HepG2 (cell line): ENCODE measurements around the gene EXOC7. TPM values are rescaled to one million over a fixed set of nuclear protein-coding genes. Genes with fewer than 3 reads are reported as not detected.
A peak's percentile ranks its signal among the peaks of the same experiment; 100 is the strongest.

ENCODE experiments used
- ARNTL ChIP-seq: sonication (generic); formaldehyde crosslinking; IDR thresholded peaks from 2 replicates; pipeline ENCODE4 v1.4.0; 2020; ENCODE audit warnings: mild to moderate bottlenecking, missing genetic modification reagents
- HNRNPK ChIP-seq: fragments of 200-400 bp; formaldehyde crosslinking; IDR thresholded peaks from 2 replicates; pipeline ENCODE4 v1.6.1; 2018; ENCODE audit warnings: low read length, low read depth, moderate library complexity, mild to moderate bottlenecking; ENCODE audit not compliant: poor library complexity, severe bottlenecking
- MTA1 ChIP-seq: sonication (generic); formaldehyde crosslinking; IDR thresholded peaks from 2 replicates; pipeline ENCODE4 v1.4.0; 2020; ENCODE audit warnings: missing genetic modification reagents, mild to moderate bottlenecking, borderline replicate concordance
- NR1H2 ChIP-seq: sonication (generic); formaldehyde crosslinking; IDR thresholded peaks from 2 replicates; pipeline ENCODE4 v1.8.1; 2022; ENCODE audit warnings: low read depth, missing genetic modification reagents, borderline replicate concordance
- PATZ1 ChIP-seq: sonication (generic); formaldehyde crosslinking; IDR thresholded peaks from 2 replicates; pipeline ENCODE4 v1.4.0; 2020; ENCODE audit warnings: missing genetic modification reagents
- SAFB2 ChIP-seq: sonication (generic); formaldehyde crosslinking; IDR thresholded peaks from 2 replicates; pipeline ENCODE4 v1.5.1; 2020; ENCODE audit warnings: missing genetic modification reagents, low read depth, mild to moderate bottlenecking, borderline replicate concordance
- THAP11 ChIP-seq: IDR thresholded peaks from 2 replicates; pipeline ENCODE4 v1.6.1; 2016; ENCODE audit warnings: missing biosample characterization, missing genetic modification reagents
- ZNF235 ChIP-seq: sonication (generic); formaldehyde crosslinking; IDR thresholded peaks from 2 replicates; pipeline ENCODE4 v1.8.1; 2023; ENCODE audit warnings: mild to moderate bottlenecking, missing genetic modification reagents, borderline replicate concordance
- ZNF263 ChIP-seq: sonication (generic); formaldehyde crosslinking; IDR thresholded peaks from 2 replicates; pipeline ENCODE4 v1.4.0; 2020; ENCODE audit warnings: missing genetic modification reagents
- ZNF451 ChIP-seq: sonication (generic); formaldehyde crosslinking; IDR thresholded peaks from 2 replicates; pipeline ENCODE4 v1.5.0; 2020; ENCODE audit warnings: mild to moderate bottlenecking, missing genetic modification reagents
- ZNF781 ChIP-seq: sonication (generic); formaldehyde crosslinking; IDR thresholded peaks from 2 replicates; pipeline ENCODE4 v1.5.1; 2020; ENCODE audit warnings: borderline replicate concordance, mild to moderate bottlenecking, missing genetic modification reagents; ENCODE audit errors: not compliant biosample characterization
- polyA plus RNA-seq, 8 experiments: library from polyadenylated mRNA; depleted of rRNA in 3 of 8; stranded (reverse) in 7 of 8; unstranded in 1 of 8; fragments of >200 nt; fragmentation: Illumina TruSeq in 4 of 8; extraction: Trizol in 4 of 8; gene quantifications; 2 replicates each; pipeline versions ENCODE4 v1.2.1 to v1.2.3, GENCODE V29; 2011 to 2016; ENCODE audit warnings: low read depth in 4 of 8, missing spikeins in 1 of 8, mixed read lengths in 1 of 8; ENCODE audit not compliant: insufficient read depth in 1 of 8
- total RNA-seq, 5 experiments: library from RNA; depleted of rRNA; stranded (reverse); fragments of >200 nt; fragmentation: Illumina TruSeq; extraction: Trizol; gene quantifications; 2 replicates each; pipeline ENCODE4 v1.2.3, GENCODE V29; 2016; ENCODE audit warnings: low read depth in 1 of 5
- TF ChIP-seq, protein P1 (sequence below): sonication (generic); formaldehyde crosslinking; IDR thresholded peaks from 2 replicates; pipeline ENCODE4 v1.4.0; 2020; ENCODE audit warnings: mild to moderate bottlenecking, missing genetic modification reagents, borderline replicate concordance
- TF ChIP-seq, protein P2 (sequence below): sonication (generic); formaldehyde crosslinking; conservative IDR thresholded peaks from 2 replicates; pipeline ENCODE4 v1.4.0; 2020; ENCODE audit warnings: mild to moderate bottlenecking, missing genetic modification reagents, moderate library complexity
- TF ChIP-seq, protein P3 (sequence below): sonication (generic); formaldehyde crosslinking; IDR thresholded peaks from 2 replicates; pipeline ENCODE4 v1.4.0; 2020; ENCODE audit warnings: missing genetic modification reagents

Gene EXOC7
- total and polyA plus RNA-seq, 2 of the 13 experiments (the other 11 are each of a cell fraction or from before 2014, with no cell fraction given), result 86.9 to 116 TPM

- TF ChIP-seq MTA1 (CRISPR knock-in tag), result 0 out of 2 replicates have a peak, but pooled peaks have one; percentile 65
- no peak for TF ChIP-seq THAP11
- TF ChIP-seq ARNTL (CRISPR knock-in tag), result no peak
- TF ChIP-seq SAFB2 (CRISPR knock-in tag), result no peak
- TF ChIP-seq ZNF781, result no peak
- peak; percentile 32; the same call in 1 of the 2 replicates for TF ChIP-seq ZNF235 (CRISPR knock-in tag)
- TF ChIP-seq, protein P1, sequence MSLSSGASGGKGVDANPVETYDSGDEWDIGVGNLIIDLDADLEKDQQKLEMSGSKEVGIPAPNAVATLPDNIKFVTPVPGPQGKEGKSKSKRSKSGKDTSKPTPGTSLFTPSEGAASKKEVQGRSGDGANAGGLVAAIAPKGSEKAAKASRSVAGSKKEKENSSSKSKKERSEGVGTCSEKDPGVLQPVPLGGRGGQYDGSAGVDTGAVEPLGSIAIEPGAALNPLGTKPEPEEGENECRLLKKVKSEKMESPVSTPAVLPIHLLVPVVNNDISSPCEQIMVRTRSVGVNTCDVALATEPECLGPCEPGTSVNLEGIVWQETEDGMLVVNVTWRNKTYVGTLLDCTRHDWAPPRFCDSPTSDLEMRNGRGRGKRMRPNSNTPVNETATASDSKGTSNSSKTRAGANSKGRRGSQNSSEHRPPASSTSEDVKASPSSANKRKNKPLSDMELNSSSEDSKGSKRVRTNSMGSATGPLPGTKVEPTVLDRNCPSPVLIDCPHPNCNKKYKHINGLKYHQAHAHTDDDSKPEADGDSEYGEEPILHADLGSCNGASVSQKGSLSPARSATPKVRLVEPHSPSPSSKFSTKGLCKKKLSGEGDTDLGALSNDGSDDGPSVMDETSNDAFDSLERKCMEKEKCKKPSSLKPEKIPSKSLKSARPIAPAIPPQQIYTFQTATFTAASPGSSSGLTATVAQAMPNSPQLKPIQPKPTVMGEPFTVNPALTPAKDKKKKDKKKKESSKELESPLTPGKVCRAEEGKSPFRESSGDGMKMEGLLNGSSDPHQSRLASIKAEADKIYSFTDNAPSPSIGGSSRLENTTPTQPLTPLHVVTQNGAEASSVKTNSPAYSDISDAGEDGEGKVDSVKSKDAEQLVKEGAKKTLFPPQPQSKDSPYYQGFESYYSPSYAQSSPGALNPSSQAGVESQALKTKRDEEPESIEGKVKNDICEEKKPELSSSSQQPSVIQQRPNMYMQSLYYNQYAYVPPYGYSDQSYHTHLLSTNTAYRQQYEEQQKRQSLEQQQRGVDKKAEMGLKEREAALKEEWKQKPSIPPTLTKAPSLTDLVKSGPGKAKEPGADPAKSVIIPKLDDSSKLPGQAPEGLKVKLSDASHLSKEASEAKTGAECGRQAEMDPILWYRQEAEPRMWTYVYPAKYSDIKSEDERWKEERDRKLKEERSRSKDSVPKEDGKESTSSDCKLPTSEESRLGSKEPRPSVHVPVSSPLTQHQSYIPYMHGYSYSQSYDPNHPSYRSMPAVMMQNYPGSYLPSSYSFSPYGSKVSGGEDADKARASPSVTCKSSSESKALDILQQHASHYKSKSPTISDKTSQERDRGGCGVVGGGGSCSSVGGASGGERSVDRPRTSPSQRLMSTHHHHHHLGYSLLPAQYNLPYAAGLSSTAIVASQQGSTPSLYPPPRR, result 0 out of 2 replicates have a peak, but pooled peaks have one; percentile 2
- peak; percentile 47 for TF ChIP-seq HNRNPK
- peak; percentile 90 for TF ChIP-seq ZNF263 (CRISPR knock-in tag)
- TF ChIP-seq, protein P2, sequence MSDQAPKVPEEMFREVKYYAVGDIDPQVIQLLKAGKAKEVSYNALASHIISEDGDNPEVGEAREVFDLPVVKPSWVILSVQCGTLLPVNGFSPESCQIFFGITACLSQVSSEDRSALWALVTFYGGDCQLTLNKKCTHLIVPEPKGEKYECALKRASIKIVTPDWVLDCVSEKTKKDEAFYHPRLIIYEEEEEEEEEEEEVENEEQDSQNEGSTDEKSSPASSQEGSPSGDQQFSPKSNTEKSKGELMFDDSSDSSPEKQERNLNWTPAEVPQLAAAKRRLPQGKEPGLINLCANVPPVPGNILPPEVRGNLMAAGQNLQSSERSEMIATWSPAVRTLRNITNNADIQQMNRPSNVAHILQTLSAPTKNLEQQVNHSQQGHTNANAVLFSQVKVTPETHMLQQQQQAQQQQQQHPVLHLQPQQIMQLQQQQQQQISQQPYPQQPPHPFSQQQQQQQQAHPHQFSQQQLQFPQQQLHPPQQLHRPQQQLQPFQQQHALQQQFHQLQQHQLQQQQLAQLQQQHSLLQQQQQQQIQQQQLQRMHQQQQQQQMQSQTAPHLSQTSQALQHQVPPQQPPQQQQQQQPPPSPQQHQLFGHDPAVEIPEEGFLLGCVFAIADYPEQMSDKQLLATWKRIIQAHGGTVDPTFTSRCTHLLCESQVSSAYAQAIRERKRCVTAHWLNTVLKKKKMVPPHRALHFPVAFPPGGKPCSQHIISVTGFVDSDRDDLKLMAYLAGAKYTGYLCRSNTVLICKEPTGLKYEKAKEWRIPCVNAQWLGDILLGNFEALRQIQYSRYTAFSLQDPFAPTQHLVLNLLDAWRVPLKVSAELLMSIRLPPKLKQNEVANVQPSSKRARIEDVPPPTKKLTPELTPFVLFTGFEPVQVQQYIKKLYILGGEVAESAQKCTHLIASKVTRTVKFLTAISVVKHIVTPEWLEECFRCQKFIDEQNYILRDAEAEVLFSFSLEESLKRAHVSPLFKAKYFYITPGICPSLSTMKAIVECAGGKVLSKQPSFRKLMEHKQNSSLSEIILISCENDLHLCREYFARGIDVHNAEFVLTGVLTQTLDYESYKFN, result 0 out of 2 replicates have a peak, but pooled peaks have one; percentile 10
- peak; percentile 18; the same call in 1 of the 2 replicates for TF ChIP-seq PATZ1 (CRISPR knock-in tag)
- 0 out of 2 replicates have a peak, but pooled peaks have one; percentile 35 for TF ChIP-seq ZNF451
- TF ChIP-seq NR1H2 (CRISPR knock-in tag), result 0 out of 2 replicates have a peak, but pooled peaks have one; percentile 59
- TF ChIP-seq, protein P3, sequence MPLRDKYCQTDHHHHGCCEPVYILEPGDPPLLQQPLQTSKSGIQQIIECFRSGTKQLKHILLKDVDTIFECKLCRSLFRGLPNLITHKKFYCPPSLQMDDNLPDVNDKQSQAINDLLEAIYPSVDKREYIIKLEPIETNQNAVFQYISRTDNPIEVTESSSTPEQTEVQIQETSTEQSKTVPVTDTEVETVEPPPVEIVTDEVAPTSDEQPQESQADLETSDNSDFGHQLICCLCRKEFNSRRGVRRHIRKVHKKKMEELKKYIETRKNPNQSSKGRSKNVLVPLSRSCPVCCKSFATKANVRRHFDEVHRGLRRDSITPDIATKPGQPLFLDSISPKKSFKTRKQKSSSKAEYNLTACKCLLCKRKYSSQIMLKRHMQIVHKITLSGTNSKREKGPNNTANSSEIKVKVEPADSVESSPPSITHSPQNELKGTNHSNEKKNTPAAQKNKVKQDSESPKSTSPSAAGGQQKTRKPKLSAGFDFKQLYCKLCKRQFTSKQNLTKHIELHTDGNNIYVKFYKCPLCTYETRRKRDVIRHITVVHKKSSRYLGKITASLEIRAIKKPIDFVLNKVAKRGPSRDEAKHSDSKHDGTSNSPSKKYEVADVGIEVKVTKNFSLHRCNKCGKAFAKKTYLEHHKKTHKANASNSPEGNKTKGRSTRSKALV (CRISPR knock-in tag), result peak; percentile 96
Observed at GRCh38 chr17:76074390-76075363, 28.9 kb downstream of the EXOC7 start, which contains the start of gene GALR2 (continued).
